Fibroblast of peridontal ligament (primary cell): ENCODE measurements around the gene SERPINI1.

Source experiments
- DNase-seq: peaks from one replicate; pipeline ENCODE4 v3.0.0-alpha.2; 2010; ENCODE audit errors: extremely low read depth

SERPINI1 gene

DNA sequence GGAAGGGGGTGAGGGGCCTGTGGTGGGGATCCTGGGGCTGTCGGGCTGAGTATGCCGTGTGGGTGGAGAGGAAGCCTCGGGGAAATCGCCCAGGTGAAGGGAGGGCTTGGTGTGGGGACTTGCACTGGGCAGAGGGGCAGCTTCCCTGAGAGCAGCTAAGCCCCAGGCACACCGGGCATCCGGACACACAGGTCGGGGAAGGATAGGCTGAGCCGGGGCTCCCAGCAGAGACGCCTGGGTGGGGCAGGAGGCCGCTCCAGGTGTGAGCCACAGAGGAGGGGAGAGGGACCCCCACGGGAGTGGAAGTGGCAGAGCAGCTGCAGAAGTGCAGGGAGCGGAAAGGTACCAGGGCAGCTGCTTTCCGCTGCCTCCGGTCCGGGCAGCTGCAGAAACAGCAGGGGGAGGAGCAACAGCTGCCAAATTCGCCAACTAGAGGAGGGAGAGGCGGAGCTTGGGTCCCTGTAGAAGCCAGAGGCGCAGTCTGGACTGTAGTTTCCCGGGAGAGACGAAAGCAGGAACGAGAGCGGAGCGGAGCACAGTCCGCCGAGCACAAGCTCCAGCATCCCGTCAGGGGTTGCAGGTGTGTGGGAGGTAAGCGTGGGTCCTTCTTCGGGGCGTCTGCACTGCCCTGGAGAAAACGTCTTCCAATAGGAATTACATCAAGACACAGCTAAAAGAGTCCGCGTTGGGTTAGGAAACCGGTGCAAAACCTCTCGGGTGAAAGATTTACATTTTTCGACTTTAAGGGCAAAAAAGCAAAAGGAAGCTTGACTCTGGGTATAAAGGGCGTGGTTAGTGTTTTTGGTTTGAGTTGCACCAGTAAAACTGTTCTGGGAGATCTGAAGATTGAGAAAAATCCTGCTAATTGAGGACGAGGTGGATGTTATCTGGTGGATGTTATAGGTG is at the start of gene SERPINI1:
SERPINI1 (plus strand) TSS at position 489 of the 906 bp plus-strand sequence. CDS start 53,408 bp downstream, outside the sequence.
- DNase-seq: peak; percentile 84

- peak; percentile 6 for DNase-seq
Observed at GRCh38 chr3:167691366-167691765, 44.2 kb upstream of the SERPINI1 start.

DNA sequence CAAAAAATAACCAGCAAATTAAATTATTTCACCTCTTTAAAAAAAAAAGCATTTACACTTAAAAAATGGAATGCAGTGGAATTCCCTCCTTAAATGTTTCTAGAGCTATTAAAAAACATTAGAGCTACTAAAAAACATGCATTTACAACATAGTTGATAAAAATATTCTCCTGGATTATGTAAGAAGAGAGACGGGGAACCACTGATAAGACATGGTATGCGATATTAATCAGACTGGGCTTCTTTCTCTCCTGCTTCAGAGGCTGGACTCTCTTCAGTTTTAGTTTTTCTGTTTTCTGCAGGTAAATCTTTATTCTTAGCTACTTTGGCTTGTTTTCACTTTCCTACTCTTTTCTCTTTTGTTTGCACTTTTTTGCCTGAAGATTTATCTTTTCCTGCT is 41.4 kb upstream of the SERPINI1 start:
- DNase-seq: no peak

DNA sequence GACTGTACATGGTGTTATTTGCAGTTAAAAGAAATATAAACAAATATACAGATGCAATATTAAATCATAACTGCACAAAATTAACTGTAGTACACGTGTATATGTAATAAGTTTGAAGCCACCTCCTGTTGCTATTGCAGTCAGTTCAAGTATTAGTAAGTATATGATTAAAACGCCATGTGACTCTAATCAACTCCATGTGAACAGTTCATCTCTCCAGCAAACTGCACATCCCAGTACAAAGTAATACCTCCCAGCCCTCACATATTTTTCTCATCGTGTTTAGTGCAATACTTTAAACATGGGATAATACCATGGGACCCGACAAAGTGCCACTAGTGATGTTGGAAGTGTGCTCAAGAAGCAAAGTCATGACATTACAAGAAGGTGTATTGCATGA is 35.5 kb upstream of the SERPINI1 start:
- DNase-seq: peak; percentile 4

- DNase-seq: no peak
Observed at GRCh38 chr3:167700926-167701325, 34.6 kb upstream of the SERPINI1 start.

- no peak for DNase-seq
Observed at GRCh38 chr3:167705840-167706239, 29.7 kb upstream of the SERPINI1 start.

DNA sequence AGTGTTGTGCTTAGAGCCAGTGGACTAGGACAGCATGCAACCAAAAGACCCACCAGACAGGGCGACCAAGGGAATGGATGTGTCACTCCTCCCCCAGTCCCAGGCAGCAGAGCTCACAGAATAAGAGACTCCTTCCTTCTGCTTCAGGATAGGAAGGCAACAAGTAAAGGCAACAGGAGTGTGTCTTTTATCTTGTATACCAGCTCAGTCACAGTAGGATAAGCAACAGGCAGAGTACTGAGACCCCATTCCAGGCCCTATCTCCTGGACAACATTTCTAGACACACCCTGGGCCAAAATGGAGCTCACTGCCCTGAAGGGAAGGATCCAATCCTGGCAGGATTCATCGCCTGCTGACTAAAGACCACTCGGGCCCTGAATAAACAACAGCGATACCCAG is 25.8 kb upstream of the SERPINI1 start:
- no peak for DNase-seq

DNA sequence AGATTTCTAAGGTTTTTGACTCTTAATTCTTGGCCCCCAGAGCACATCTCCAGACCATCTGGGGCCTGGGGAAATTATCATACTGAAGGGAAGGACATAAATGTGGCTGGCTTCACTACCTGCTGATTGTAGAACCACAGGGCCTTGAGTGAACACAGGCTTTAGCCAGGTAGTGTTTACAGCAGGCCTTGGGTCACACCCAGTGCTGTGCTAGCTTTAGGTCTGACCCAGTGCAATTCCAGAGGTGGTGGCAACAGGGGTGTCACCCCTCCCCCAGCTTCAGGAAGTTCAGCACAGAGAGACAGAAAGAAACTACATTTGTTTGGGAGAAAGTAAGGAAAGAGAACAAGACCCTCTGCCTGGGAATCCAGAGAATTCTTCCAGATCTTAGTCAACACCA is 25.0 kb upstream of the SERPINI1 start:
- DNase-seq: no peak

- DNase-seq: no peak
Observed at GRCh38 chr3:167711439-167711838, 24.1 kb upstream of the SERPINI1 start.

DNA sequence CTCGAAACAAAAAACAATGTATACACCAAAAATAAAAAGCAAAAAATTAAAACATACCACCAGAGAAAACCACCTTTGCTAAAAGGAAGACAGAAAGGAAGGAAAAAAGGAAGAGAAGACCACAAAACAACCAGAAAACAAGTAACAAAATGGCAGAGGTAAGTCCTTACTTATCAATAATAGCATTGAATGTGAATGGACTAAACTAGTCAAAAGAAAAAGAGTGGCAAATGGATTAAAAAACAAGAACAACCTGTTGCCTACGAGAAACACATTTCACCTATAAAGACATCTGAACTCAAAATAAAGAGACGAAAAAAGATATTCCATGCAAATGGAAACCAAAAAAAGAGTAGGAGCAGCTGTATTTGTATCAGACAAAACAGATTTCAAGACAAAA is 23.1 kb upstream of the SERPINI1 start:
- no peak for DNase-seq

DNA sequence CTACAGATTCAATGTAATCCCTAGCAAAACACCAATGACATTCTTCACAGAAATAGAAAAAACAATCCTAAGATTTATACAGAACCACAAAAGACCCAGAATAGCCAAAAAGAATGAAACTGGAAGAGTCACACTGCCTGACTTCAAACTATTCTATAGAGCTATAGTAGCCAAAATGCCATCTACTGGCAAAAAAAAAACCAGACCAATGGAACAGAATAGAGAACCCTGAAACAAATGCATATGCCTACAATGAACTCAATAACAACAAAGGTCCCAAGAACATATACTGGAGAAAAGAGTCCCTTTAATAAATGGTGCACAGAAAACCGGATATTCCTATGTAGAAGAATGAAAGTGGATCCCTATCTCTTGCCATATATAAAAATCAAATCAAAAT is 20.6 kb upstream of the SERPINI1 start:
- no peak for DNase-seq

- DNase-seq: no peak
Observed at GRCh38 chr3:167716920-167717319, 18.6 kb upstream of the SERPINI1 start.

DNA sequence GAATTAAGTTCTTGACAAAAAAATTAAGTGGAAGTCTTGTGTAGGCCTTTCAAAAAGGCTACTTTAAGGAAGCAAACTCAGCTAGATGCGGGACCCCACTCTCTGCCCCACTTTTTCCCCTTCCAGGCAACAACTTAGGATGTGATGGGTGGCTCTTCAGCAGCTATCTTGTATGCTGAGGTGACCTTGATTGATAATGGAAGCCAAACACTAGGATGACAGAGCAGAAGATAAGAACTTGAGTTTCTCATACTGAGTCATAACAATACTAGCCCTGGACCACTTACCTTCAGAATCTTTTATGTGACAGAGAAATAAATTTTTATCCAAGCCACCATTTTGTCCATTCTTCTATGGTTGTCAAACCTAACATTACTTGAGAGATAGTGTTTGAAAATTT is 16.9 kb upstream of the SERPINI1 start:
- no peak for DNase-seq

- DNase-seq: no peak
Observed at GRCh38 chr3:167723025-167723512, 12.5 kb upstream of the SERPINI1 start.

DNA sequence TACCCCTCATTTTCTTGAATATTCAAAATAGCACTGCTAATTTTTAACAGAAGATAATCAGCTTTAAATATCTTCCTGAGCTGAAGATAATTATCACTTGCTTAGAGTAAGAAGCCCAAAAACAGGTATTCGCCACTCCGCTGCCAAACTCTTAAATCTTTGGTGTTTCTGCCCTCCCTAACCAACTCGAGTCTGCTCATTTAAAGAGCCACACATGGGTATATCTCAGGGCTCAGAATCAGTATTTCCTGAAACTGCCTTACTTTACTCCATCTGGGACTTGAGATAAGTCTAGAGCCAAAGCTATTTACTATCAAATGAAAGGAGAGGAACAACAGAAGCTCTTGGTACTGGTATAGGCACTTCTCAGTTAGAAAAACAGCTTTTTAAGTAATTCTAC is 11.6 kb upstream of the SERPINI1 start:
- no peak for DNase-seq

- DNase-seq: peak; percentile 80
Observed at GRCh38 chr3:167728176-167728575, 7.3 kb upstream of the SERPINI1 start.

DNA sequence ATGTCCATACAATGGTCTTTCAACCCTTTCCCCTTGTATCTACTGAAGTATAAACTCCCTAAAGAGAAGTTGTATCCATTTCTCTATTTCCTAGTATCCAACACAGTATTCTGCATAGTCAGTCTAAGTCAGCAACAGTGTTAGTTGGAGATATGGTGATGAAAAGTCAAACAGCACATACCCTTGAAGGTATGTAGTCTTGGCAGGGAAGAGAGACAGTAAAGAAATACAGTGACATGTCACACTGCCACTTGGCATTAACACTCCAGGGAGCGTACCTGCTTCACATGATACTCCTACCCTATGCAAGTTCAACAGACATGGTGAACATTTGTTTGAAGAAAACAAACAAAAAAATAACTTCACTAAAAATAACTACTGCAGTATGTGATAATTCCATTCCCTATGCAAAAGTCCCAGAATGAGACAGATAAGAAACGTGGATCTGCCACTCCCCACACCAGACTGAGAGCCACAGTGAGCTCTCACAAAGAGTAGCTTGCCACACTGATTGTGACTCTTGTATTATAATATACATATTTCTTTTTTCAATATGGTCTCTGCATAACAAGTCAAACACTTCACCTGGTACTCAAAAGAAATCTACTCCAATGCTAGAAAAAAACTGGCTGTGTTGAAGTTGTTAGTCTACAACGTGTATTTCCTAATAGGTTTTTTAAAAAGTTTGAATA is 6.7 kb upstream of the SERPINI1 start:
- no peak for DNase-seq

- DNase-seq: peak; percentile 10
Observed at GRCh38 chr3:167729591-167729990, 5.9 kb upstream of the SERPINI1 start.

GRCh38 chr3:167731393-167731792 is 4.1 kb upstream of the SERPINI1 start:
- no peak for DNase-seq

GRCh38 chr3:167732313-167733065 is 3.0 kb upstream of the SERPINI1 start:
- DNase-seq: no peak

- DNase-seq: peak; percentile 28
Observed at GRCh38 chr3:167733961-167734497, 1.5 kb upstream of the SERPINI1 start.
